D721Med (cell line): ENCODE data around the gene MRPS26.

Experiments used
- DNase-seq: peaks from one replicate; pipeline ENCODE4 v3.0.0; 2011; ENCODE audit warnings: low spot score; ENCODE audit not compliant: insufficient read length
- FAIRE-seq: peaks from 2 replicates; lab custom pipeline; 2011; peaks lifted over from hg19 to GRCh38; lab: Jason Lieb, UNC
- TF ChIP-seq, protein P1 (sequence below): IDR thresholded peaks from 2 replicates; pipeline ENCODE4 v1.5.1; 2012; ENCODE audit warnings: mild to moderate bottlenecking, control low read depth; ENCODE audit not compliant: insufficient read depth; ENCODE audit errors: missing control alignments

The MRPS26 gene

DNA sequence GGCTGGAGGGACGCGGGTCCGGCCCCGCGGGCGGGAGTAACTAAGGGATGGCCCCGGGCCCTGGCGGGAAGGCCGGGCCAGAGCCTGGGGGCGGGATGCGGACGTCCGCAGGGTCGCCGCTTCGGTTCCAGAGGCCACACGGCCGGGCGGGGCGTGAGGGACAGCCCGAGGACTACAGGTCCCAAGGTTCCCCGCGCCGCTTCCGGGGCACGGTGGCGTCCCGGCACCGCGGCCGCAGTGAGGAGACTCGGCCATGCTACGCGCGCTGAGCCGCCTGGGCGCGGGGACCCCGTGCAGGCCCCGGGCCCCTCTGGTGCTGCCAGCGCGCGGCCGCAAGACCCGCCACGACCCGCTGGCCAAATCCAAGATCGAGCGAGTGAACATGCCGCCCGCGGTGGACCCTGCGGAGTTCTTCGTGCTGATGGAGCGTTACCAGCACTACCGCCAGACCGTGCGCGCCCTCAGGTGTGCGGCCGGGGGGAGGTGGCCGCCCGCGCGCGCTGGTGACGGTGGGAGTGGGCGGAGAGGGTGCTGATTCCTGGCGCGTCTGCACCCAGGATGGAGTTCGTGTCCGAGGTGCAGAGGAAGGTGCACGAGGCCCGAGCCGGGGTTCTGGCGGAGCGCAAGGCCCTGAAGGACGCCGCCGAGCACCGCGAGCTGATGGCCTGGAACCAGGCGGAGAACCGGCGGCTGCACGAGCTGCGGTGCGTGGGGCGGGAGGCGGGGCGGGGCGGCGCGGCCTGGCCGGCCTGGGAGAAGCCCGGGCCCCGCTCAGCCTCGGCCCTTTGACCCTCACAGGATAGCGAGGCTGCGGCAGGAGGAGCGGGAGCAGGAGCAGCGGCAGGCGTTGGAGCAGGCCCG lies at the start of gene MRPS26:
Gene MRPS26 (plus strand): TSS at position 237 of the 861 bp plus-strand sequence. CDS start 17 bp downstream, at position 254.
- DNase-seq, result peak; percentile 63

DNA sequence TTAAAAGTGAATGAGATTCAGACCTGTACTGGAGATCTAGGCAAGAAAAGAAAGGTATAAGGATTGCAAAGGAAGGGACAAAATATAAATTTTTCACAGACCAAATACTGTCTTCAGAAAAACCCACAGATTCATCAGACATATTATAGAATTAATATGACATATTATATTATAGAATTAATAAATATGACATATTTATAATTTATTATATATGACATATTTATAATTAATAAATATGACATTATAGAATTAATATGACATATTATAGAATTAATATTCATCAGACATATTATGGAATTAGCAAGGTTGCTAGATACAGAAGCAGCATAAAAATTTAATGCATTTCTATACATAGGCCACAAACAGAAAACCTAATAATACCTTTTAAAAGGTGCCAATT lies 47.1 kb upstream of the MRPS26 start:
- FAIRE-seq (no peak), DNase-seq (no peak)
- TF ChIP-seq, protein P1, sequence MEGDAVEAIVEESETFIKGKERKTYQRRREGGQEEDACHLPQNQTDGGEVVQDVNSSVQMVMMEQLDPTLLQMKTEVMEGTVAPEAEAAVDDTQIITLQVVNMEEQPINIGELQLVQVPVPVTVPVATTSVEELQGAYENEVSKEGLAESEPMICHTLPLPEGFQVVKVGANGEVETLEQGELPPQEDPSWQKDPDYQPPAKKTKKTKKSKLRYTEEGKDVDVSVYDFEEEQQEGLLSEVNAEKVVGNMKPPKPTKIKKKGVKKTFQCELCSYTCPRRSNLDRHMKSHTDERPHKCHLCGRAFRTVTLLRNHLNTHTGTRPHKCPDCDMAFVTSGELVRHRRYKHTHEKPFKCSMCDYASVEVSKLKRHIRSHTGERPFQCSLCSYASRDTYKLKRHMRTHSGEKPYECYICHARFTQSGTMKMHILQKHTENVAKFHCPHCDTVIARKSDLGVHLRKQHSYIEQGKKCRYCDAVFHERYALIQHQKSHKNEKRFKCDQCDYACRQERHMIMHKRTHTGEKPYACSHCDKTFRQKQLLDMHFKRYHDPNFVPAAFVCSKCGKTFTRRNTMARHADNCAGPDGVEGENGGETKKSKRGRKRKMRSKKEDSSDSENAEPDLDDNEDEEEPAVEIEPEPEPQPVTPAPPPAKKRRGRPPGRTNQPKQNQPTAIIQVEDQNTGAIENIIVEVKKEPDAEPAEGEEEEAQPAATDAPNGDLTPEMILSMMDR, result no peak

More for the DNA sequence above, at the start of gene MRPS26:
- TF ChIP-seq, protein P1, result no peak
- no peak for FAIRE-seq

DNA sequence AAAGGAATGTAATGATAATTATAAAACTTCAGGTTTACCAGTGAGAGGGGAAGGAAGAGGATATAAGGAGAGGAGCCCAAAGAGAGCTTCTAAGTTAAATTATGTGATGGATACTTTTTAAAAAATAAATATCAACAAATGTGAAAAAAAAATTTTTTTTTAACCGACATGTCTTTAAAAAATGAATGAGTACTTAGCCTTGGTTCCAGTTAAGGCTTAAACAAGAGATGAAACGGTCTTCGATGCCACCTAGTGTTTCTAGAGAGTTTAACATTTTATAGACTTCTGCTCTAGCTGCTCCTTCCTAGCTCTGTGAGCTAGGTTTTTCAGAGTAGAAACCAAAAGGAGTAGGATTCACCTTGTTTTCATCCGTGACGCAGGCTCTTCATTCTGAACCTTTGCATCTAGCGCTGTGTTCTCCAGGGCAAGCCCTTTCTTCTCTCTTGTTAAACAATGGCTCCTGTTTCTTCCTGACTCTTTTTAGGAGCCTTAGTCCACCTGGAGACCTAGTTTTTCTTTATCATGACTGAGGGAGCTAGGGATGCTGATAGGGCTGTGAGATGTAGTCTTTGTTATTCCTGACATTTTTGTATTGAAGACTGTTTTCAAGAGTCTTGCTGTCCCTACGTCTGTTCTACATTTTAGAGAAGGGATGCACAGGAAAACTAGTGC lies 44.9 kb upstream of the MRPS26 start:
- DNase-seq (no peak), FAIRE-seq (no peak)
- TF ChIP-seq, protein P1, result peak; percentile 42

DNA sequence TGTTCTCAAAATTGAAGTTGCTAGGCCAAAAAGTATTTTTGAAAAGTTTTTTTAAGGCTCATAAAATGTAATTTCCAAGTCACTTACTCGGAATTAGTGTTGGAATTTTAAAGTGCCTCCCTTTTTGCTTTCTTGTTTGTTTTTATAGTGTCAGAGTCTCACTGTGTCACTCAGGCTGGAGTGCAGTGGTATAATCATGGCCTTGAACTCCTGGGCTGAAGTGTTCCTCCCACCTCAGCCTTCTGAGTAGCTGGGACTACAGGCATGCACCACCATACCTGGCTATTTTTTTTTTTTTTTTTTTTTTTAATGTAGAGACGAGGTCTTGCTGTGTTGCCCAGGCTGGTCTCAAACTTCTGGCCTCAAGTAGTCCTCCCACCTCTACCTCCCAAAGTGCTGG lies 42.4 kb upstream of the MRPS26 start:
- TF ChIP-seq, protein P1, result no peak
- DNase-seq, result no peak
- no peak for FAIRE-seq

DNA sequence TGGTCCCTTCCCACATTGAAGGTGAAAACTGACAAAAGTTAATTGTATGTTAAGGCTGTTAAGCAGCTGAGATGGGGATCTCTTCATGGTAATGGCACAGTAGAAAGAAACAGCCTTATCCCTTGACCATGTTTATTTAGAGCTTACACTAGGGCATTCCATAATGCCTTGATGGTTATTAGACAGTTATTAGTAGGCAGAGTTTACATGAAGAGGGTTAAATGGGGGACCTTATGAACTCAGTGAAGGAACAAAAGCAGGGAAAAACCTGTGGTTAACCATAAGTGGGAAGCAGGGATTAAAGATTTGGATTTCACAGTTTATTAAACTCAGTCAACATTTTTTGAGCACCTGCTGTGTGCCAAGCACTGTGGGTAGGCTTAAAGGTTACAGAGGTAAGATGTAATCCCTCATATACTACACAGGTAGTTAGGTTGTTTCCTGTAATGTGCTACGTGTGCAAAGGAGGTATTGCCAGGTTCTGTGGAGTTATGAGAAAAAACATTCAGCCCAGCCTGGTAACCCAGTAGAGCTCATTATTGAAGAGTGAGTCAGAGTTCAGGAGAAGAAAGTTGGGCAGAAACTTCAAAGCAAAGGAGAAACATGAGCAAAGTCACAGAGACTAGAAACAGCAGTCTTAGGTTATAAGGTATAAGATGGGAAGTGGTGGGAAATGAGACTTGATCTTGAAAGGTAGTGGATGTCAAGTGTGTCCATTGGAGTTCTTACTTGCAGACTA lies 34.7 kb upstream of the MRPS26 start:
- no peak for FAIRE-seq
- DNase-seq, result no peak
- TF ChIP-seq, protein P1, result no peak

DNA sequence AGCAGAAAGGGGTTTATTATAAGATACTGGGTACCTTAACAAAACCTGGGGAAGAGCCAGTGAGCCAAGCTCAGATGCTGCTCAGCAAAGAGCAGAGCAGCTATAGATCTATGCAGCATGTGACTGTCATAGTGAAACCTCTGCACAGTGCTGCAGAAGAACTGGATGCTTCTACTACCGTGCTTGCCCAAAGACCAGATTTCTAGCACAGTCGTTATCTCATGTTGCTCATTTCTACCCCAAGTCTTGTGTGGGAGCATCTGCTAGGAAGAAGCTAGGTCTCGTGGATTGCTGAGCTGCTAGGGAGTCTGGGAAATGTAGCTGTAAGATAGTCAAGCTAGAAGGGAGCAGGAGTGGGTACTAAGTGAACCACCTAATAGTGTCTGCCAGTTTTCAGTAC lies 34.1 kb upstream of the MRPS26 start:
- no peak for DNase-seq
- FAIRE-seq, result no peak
- TF ChIP-seq, protein P1, result no peak
